Activated T-helper 17 cell treated with anti-CD3 and anti-CD28 coated beads, Interleukin-2, amount 50 U/mL, for 72 hours (primary cell): ENCODE measurements around the gene NPHP4. TPM values are rescaled to one million over a fixed set of nuclear protein-coding genes. Genes with fewer than 3 reads are reported as not detected.

Experiments
- ATAC-seq: fragments of 150-1000 bp; cut with Tn5 transposase; replicated peaks from 2 replicates; pipeline ENCODE4 v1.10.0; 2021; ENCODE audit warnings: mild to moderate bottlenecking, moderate library complexity
- H3K27ac Mint-ChIP-seq: one replicate; pipeline ENCODE4 v1.8.0; 2022; ENCODE audit warnings: mixed read lengths
- H3K27me3 Mint-ChIP-seq: one replicate; pipeline ENCODE4 v1.8.0; 2022; ENCODE audit warnings: mixed read lengths
- H3K36me3 Mint-ChIP-seq: one replicate; pipeline ENCODE4 v1.8.0; 2022; ENCODE audit warnings: low read depth, mild to moderate bottlenecking, mixed read lengths
- H3K4me1 Mint-ChIP-seq: one replicate; pipeline ENCODE4 v1.8.0; 2022; ENCODE audit warnings: mixed read lengths
- H3K4me3 Mint-ChIP-seq: one replicate; pipeline ENCODE4 v1.8.0; 2022; ENCODE audit warnings: mild to moderate bottlenecking, mixed read lengths
- H3K9me3 Mint-ChIP-seq: one replicate; pipeline ENCODE4 v1.8.0; 2022; ENCODE audit warnings: mixed read lengths
- total RNA-seq, 2 donors: library from RNA; stranded (reverse); gene quantifications; one replicate each; pipeline ENCODE4 v1.2.3, GENCODE V29; 2022

Gene NPHP4
- total RNA-seq, 2 donors from 2014 or later: 21.5 to 35.7 TPM

- no peak for ATAC-seq
- Mint-ChIP-seq H3K4me1 (no peaks in the 10 kb centered on the region), H3K9me3 (no peaks in the 10 kb centered on the region), H3K27ac (no peak overlapping the region), H3K36me3 (peaks cover 7% of the 10 kb centered on the region), H3K27me3 (no peaks in the 10 kb centered on the region), H3K4me3 (no peak overlapping the region)
Measured at GRCh38 chr1:5886541-5887348, 105.5 kb downstream of the NPHP4 start.

GRCh38 chr1:5886140-5886483, 106.1 kb downstream of the NPHP4 start:
- H3K4me3 Mint-ChIP-seq: no peak overlapping the region
- H3K4me1 Mint-ChIP-seq: no peaks in the 10 kb centered on the region
- no peak overlapping the region for H3K27ac Mint-ChIP-seq
- H3K36me3 Mint-ChIP-seq: peaks cover 7% of the 10 kb centered on the region
- no peaks in the 10 kb centered on the region for H3K27me3 Mint-ChIP-seq
- H3K9me3 Mint-ChIP-seq: no peaks in the 10 kb centered on the region
- no peak for ATAC-seq

- Mint-ChIP-seq H3K9me3 (no peaks in the 10 kb centered on the region), H3K27ac (no peak overlapping the region), H3K36me3 (peaks cover 7% of the 10 kb centered on the region), H3K4me3 (no peak overlapping the region), H3K4me1 (no peaks in the 10 kb centered on the region), H3K27me3 (no peaks in the 10 kb centered on the region)
- ATAC-seq: no peak
Measured at GRCh38 chr1:5885471-5886139, 106.6 kb downstream of the NPHP4 start.

GRCh38 chr1:5884110-5884509, 108.1 kb downstream of the NPHP4 start:
- no peaks in the 10 kb centered on the region for H3K27me3 Mint-ChIP-seq
- H3K4me3 Mint-ChIP-seq: no peak overlapping the region

GRCh38 chr1:5883129-5884048, 108.8 kb downstream of the NPHP4 start:
- Mint-ChIP-seq H3K27me3 (no peaks in the 10 kb centered on the region), H3K36me3 (peaks cover 14% of the 10 kb centered on the region), H3K9me3 (peaks cover 4% of the 10 kb centered on the region), H3K4me3 (no peak overlapping the region), H3K27ac (no peak overlapping the region), H3K4me1 (no peaks in the 10 kb centered on the region)
- ATAC-seq: no peak

More at GRCh38 chr1:5884110-5884509, 108.1 kb downstream of the NPHP4 start:
- H3K4me1 Mint-ChIP-seq: no peaks in the 10 kb centered on the region
- peaks cover 11% of the 10 kb centered on the region for H3K36me3 Mint-ChIP-seq
- H3K9me3 Mint-ChIP-seq: peaks cover 4% of the 10 kb centered on the region
- no peak overlapping the region for H3K27ac Mint-ChIP-seq
- no peak for ATAC-seq

GRCh38 chr1:5882367-5883128, 109.7 kb downstream of the NPHP4 start:
- peaks cover 14% of the 10 kb centered on the region for H3K36me3 Mint-ChIP-seq
- H3K27ac Mint-ChIP-seq: no peak overlapping the region
- peaks cover 4% of the 10 kb centered on the region for H3K9me3 Mint-ChIP-seq
- no peak overlapping the region for H3K4me3 Mint-ChIP-seq
- no peaks in the 10 kb centered on the region for H3K4me1 Mint-ChIP-seq
- no peaks in the 10 kb centered on the region for H3K27me3 Mint-ChIP-seq
- ATAC-seq: no peak

GRCh38 chr1:5881526-5882222, 110.6 kb downstream of the NPHP4 start:
- H3K4me3 Mint-ChIP-seq: no peak overlapping the region
- H3K27ac Mint-ChIP-seq: no peak overlapping the region

GRCh38 chr1:5880630-5881405, 111.4 kb downstream of the NPHP4 start:
- peaks cover 4% of the 10 kb centered on the region for H3K9me3 Mint-ChIP-seq
- H3K27me3 Mint-ChIP-seq: no peaks in the 10 kb centered on the region
- no peak for ATAC-seq
- H3K4me3 Mint-ChIP-seq: no peak overlapping the region
- H3K4me1 Mint-ChIP-seq: no peaks in the 10 kb centered on the region
- no peak overlapping the region for H3K27ac Mint-ChIP-seq
- peaks cover 14% of the 10 kb centered on the region for H3K36me3 Mint-ChIP-seq

More at GRCh38 chr1:5881526-5882222, 110.6 kb downstream of the NPHP4 start:
- no peaks in the 10 kb centered on the region for H3K27me3 Mint-ChIP-seq
- H3K36me3 Mint-ChIP-seq: peaks cover 14% of the 10 kb centered on the region
- no peaks in the 10 kb centered on the region for H3K4me1 Mint-ChIP-seq
- no peak for ATAC-seq
- H3K9me3 Mint-ChIP-seq: peaks cover 4% of the 10 kb centered on the region

GRCh38 chr1:5879421-5879820, 112.8 kb downstream of the NPHP4 start:
- Mint-ChIP-seq H3K27me3 (no peaks in the 10 kb centered on the region), H3K4me3 (no peak overlapping the region), H3K27ac (no peak overlapping the region), H3K4me1 (no peaks in the 10 kb centered on the region), H3K9me3 (peaks cover 4% of the 10 kb centered on the region), H3K36me3 (peaks cover 22% of the 10 kb centered on the region)
- ATAC-seq: no peak

GRCh38 chr1:5878971-5879370, 113.3 kb downstream of the NPHP4 start:
- Mint-ChIP-seq H3K27me3 (no peaks in the 10 kb centered on the region), H3K9me3 (peaks cover 4% of the 10 kb centered on the region), H3K36me3 (peaks cover 22% of the 10 kb centered on the region), H3K4me3 (no peak overlapping the region), H3K27ac (no peak overlapping the region), H3K4me1 (no peaks in the 10 kb centered on the region)
- no peak for ATAC-seq

GRCh38 chr1:5877683-5878530, 114.3 kb downstream of the NPHP4 start:
- Mint-ChIP-seq H3K4me3 (no peak overlapping the region), H3K9me3 (peaks cover 4% of the 10 kb centered on the region), H3K4me1 (no peaks in the 10 kb centered on the region), H3K27ac (no peak overlapping the region), H3K27me3 (no peaks in the 10 kb centered on the region), H3K36me3 (peaks cover 22% of the 10 kb centered on the region)
- no peak for ATAC-seq

GRCh38 chr1:5877001-5877400, 115.2 kb downstream of the NPHP4 start:
- Mint-ChIP-seq H3K4me3 (no peak overlapping the region), H3K27ac (no peak overlapping the region), H3K4me1 (no peaks in the 10 kb centered on the region), H3K27me3 (no peaks in the 10 kb centered on the region), H3K36me3 (peaks cover 22% of the 10 kb centered on the region), H3K9me3 (peaks cover 4% of the 10 kb centered on the region)
- no peak for ATAC-seq
